NCI-H748 (cell line): ENCODE measurements around the gene KAT8.
"Not testable (repeated sequence)": the region's sequence is repeated elsewhere in the genome, so short reads cannot be mapped to it uniquely, and the experiment has no call there.

Experiments
- DNase-seq: peaks from one replicate; lab custom pipeline; 2025; ENCODE audit not compliant: unreplicated experiment; lab: John Stamatoyannopoulos, UW

KAT8 gene

DNA sequence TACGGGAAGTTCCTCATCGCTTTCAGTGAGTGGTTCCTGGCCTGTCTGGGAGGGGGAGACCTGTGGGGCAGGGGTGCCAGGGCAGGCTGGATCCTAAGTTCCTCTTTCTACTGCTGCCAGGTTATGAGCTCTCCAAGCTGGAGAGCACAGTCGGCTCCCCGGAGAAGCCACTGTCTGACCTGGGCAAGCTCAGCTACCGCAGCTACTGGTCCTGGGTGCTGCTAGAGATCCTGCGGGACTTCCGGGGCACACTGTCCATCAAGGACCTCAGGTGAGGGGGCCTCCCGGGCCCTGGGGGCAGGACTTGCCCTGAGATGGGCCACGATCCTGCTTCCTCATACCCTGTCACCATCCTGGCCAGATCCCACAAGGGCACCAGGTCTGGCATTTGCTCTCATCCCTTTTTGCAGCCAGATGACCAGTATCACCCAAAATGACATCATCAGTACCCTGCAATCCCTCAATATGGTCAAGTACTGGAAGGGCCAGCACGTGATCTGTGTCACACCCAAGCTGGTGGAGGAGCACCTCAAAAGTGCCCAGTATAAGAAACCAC, 12.9 kb downstream of the KAT8 start:
- DNase-seq, result no peak

DNA sequence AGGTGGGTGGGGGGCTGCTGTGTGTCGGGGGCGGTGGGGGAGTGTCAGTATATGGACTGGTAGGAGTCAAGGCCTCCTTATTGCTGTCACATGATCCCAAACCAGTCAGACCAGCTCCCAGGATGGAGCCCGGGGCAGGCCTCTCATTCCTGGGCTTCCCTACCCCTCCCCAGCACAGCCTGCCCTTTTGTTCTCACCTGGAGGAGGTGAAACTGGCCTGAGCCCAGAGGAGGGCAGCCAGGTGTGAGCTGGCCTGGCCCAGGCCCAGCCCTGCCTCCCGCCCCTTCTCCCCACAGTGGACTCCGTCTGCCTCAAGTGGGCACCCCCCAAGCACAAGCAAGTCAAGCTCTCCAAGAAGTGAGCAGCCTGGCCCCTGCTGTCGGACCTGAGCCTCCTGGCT, 13.4 kb downstream of the KAT8 start:
- DNase-seq, result no peak

DNA sequence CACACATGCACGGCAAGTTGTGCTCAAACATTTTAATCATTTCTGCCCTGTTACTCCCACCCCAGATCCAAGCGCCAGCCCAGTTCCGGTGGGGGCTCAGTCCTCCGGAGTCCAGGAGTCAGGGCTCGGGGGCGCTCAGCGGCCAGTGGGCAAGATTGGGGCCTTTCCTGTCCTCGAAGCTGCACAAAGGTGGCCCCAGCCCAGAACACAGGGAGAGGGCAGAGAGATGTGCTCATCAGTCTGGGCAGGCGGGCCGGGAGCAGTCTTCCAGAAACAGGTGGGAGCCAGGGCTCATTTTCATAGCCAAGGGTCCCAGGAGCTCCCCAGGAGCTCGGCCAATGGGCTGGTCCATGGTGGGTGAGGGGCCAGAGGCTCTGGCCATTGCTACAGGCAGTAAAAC, 14.0 kb downstream of the KAT8 start:
- no peak for DNase-seq

DNA sequence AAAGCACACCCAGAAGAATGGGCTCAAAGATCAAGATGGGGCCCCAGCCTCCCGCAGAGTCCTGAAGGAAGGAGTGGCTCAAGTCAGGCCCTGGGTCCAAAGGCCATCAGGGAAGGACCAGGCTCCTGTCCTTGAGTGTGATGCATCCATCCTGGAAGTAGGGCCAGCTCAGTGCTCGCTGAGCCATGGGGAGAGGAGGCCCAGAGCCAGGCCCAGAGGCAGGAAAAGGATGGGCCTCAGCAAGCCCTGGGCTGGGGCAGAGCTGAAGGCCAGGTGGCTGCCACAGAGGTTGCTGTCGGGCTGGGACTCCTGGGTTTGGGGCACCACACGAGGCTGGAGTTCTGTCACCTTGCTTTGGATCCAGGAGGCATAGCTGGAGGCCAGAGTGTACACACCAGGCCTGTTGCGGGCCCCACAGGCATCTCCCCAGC, 14.4 kb downstream of the KAT8 start:
- no peak for DNase-seq

DNA sequence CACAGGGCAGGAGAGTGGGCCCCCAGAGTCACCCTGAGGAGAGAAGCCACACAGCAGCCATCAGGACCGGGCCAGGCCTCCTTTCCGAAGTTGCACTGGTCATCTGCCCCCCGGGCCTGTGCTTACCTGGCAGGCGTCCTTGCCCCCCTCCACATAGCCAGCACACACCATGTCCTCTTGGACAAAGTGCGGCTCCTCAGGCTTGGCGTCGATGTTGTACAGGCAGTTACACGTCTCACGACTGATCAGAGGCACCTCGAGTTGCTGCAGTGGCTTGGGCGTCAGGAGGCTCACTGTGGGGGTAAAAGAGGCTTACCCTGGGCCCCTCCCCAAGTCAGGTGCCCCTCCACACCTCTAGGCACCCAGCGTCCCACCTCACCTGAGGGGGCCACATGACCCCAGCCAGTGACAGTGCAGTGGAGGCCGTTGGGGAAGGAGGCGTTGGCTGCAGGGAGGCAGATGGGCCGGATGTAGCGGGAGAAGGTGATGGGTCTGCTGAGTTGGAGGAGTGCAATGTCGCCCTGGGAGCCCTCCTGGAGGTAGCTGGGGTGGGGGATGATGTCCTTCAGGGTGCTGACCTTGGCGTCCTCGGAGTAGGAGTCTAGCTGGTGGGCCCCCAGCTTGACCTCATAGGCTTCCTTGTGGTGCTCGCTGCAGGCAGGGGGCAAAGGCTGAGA, 15.0 kb downstream of the KAT8 start:
- no peak for DNase-seq

DNA sequence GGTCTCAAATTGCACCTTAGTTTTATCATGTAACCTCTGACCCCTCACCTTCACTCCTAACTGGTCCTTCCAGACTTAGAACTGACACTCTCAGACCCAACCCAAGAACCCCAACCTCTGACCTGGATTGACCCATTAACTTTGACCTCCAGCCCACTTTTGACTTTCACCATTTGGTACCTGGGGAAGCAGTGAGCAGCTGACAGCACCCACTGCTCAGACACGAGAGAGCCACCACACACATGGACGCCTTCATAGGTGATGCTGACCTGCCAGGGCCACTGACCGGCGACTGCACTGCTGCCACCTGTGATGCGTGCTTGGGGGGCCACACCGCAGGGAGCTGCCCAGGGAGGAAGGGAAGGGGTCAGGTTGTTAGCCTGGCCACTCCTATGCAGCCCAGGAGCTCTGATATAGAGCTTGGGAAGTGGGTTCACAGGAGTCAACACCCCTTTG, 15.6 kb downstream of the KAT8 start:
- no peak for DNase-seq

DNA sequence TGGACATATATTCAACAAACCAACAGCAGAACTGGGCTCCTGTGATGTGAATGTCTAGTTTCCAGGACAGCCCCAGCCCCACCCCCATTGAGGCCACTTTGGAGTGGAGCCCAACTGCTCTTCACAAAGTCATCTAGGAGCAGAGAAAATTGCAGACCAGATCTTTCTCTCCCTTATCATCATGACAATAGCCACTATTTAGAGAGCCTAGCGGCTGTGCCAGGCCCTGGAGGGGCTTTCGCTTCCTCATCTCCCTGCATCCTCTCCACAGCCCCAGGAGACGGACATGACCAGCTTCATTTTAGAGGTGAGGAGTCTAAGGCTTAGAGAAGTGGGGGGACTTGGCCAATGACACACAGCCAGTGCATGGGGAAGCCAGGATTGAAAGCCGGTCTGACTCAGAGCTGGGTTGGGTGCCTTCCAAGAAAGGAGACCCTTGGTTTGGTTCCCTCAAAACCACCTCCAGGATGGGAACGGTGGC, 16.7 kb downstream of the KAT8 start:
- no peak for DNase-seq

DNA sequence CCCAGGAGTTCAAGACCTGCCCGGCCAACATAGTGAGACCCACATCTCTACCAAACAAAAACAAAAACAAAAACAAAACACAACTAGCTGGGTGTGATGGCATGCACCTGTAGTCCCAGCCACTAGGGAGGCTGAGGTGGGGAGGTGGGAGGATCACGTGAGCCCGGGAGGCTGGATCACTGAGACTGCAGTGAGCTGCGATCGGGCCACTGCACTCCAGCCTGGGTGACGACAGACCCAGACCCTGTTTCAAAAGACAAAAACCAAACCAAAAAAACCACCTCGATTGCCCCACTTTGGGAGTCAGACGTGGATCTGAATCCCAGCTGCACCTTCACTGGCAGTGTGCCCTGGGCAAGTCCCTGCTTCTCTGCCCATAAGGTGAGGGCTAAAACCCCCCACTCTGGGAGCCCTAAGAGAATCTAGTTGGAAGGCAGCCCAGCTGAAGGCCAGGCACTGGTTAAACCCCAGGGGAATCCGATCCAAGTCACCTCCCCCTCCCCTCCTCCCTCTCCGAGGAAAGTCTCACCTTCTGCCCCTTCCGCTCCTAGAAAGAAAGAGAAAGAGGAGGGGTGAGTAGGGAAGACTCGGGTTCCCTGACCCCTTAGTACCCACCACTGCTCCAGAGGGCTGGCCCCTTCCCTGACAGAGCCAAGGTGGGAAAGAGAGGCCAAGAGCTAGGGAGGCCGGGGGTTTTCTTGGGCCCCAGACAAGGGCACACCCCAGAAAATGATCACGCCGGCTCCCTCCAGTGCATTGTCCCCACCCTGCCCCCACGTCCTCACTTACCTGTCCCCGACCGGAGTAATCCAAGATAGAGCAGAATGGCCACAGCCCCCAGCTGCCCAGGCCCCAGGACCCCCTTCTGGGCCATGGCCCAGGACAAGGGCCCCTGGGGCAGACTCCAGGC, 17.4 kb downstream of the KAT8 start:
- DNase-seq, result no peak

DNA sequence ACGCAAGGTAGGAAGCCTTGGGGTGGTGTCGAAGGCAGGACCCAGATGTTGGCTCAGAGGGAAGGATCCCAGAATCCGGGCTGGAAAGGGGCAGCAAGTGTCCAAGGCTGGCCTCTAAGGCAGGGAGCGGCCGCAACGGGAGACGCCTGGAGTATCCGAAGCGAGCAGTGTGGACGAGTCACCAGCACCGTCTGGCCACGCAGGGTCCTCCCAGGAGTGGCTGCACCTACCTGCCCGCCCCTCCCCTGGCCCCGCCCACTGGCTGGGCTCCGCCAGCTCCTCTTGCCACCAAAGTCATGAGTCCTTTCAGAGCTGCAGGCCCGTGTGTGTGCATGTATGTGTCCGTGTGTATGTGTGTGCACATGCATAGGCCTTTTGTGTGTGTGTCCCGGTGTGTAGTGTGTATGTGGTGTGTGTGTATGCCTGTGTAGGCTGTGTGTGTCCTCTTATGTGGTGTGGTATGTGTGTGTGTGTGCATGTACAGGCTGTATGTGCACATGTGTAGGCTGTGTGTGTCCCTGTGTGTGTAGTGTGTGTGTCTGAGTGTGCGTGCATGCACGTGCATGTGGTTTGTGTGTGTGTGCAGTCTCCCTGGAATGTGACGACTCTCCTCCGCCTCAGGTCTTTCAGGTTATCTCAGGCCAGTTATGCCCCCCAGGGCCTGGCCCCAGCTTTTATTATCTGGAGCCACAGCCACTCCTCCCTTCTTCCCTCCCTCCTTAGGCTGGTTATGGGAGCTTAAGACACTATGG, 18.2 kb downstream of the KAT8 start, which contains the start of gene PRSS8:
Gene PRSS8, minus strand, starts transcription at position 193 of the 752 bp plus-strand sequence. CDS start 229 bp downstream, outside the sequence.
- no peak for DNase-seq

DNA sequence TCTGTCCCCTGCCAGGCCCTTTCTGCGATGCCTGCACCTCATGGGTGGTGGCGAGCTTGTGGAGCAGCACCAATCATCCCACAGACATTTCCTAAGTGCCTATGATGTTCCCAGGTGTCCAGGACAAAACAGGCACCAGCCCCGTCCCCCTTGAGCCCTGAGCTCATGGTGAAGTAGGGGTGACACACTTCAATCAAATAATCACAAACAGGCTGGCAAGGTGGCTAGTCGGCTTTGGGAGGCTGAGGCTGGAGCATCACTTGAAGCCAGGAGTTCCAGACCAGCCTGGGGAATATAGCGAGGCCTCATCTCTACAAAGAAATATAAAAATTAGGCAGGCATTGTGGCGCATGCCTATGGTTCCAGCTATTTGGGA, 18.8 kb downstream of the KAT8 start:
- no peak for DNase-seq

DNA sequence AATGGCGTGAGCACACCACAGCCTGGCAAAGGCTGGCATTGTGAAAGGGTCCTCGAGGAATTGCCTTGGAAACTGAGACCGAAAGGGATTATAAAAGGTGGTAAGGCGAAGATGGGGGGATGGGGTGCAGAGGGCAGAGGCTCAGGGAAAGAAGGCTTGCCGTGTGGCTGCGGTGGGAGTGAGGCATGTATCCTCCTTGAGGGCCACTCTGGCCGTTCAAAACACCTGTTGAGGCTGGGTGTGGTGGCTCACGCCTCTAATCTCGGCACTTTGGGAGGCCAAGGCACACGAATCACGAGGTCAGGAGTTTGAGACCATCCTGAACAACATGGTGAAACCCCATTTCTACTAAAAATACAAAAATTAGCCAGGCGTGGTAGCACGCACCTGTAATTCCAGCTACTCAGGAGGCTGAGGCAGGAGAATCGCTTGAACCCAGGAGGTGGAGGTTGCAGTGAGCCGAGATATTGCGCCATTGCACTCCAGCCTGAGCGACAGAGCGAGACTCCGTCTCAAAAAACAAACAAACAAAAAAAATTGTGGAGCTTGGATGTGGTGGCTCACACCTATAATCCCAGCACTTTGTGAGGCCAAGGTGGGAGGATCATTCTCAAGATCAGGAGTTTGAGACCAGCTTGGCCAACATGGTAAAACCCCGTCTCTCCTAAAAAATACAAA, 19.5 kb downstream of the KAT8 start:
- not testable (repeated sequence) for DNase-seq

DNA sequence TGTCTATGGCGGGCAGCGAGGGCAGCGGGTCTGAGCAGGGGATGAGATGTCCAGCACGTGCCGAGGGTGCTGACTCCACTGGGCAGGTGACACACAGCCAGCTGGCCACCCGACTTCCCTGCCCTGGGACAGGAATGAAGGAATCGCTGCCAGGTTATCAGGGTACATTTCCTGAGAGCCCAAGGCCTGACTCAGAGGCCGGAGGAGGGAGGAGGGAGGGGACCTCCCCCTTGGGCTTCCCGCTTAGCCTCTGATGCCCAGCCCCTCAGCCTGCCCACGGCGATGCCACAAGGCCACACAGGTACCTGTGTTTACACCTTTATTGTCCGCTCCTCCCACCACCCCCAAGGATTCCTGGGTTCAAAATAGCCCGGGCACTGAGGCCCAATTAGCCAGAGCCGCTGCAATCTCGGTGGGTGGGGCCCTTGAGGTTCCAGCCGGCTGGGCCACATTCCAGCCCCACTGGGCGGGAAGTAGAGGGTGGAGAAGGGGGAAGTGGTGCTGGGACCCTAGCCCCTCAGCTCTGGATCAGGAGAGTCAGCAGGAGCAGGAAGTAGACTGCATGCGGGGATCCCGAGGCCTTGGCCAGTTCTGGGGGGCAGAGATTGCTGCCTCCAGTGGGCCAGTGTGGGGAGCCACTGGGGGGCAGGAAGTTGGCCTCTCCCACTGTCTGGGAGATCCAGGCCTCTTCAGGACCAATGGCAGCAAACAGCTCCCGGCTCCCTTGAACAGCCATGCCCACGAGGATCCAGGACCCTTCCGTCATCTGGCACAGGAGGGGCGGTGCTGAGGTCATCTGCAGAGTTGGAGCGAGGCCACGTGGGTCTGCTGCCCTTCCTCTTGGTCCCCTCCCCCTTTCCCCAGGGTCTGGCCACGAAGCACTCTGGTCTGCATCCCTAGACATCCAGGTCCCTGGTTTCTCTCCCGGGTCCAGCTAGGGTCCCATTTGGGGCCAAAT, 21.4 kb downstream of the KAT8 start:
- DNase-seq, result no peak

DNA sequence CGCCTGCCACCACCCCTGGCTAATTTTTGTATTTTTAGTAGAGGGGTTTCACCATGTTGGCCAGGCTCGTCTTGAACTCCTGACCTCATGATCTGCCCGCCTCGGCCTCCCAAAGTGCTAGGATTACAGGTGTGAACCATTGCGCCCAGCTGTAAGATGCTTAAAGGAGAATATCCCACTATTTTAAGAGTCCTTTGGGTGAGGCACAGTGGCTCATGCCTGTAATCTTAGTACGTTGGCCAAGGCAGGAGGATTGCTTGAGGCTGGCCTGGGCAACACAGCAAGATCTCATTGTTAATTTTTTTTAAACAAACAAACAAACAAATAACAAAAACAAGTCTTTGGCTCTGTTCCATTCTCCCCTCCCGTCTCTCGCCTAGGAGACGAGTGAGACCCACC, 23.6 kb downstream of the KAT8 start:
- not testable (repeated sequence) for DNase-seq

DNA sequence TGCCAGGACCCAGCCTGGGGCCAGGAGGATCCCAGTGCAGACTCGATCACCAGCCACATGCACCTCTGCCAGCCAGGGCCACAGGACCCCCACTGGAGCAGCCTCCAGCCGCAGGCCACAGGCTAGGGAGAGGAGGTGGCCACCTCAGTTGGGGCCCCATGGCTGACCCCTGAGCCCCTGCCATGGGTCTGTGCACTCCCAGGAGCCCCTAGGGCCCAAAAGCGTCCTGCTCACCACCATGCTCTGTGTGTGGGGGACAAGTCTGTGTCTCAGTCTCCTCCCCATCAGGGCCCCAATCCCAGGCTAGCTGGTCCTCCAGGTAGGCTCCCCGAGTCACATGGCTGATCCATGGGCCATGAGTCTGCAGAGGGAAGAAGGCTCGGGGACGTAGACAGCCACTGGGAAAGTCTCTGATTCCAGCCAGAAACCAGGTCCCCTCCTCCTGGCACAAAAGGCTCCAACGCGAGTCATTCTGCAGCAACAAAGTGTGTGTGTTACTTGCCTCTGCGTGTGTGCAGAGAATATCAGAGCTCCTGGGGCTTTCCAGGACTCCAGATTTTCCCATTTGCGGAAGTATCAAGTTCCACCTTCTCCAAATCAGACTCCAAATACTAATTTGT, 24.1 kb downstream of the KAT8 start:
- DNase-seq, result no peak

DNA sequence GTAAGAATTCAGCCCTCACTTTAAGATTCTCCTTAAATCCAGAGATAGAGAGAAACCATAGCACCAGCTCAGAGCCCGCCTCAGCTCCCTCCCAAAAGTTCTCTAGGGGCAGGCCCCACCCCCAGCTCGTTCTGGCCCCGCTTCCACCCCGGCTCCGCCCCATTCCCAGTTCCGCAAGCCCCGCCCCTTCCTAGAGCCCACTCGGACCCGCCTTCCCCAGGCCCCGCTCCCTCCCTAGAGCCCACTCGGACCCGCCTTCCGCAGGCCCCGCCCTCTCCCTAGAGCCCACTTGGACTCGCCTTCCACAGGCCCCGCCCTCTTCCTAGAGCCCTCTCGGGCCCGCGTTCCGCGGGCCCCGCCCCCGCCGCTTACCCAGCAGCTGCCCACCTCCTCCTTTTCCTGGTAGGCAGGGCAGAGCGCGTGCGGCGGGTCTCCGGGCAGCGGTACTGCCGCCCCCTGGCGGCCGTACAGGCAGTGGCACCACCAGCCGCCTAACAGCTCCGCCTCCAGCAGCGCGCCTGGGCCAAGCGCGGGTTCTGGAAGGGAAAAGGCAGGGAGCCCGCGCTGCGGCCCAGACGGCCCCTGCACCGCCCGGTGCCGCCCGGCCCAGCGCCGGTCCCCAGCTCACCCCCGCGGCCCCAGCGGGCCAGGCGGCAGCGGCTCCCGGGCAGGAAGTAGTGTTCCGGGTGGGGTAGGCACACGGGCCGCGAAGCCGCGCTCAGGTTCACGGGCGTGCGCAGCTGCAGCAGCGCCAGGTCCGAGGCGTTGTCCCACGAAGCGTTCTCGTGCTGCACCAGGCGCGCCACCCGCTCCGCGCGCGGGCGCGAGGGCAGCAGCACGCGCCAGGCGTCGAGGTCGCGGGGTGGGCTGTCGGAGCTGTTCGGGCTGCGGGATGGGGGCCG, 24.9 kb downstream of the KAT8 start:
- peak; percentile 96 for DNase-seq

DNA sequence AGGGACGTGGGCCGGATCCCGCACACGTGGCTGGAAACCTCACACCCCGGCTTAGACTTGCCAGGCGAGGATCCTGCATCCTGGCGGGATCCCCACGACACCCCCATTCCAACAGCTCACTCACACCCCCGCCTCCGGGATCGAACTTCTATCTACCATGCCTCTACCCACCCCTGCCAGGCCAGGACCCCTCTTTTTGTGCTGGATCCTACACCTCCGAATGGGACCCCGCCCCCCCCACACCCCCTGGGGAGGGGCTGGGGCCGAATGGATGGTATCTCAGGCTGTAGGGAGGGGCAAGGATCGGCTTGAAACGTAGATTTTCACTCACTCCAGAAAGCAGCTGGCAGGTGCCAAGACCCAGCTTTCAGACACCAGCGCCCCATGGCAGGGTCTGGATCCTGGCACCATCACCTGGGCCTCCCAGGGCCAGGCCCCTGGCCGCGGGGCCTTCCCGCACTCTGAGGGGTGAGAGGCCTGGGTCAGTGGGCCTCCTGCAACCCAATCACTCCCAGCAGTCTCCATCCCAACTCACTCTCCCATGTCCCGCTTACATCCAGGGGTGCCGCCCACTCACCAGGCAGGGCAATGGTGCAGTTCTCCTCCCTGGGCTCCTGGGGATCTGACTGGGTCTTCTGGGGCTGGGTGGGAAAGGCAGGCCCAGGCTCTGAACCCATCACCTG, 25.7 kb downstream of the KAT8 start:
- DNase-seq, result no peak

DNA sequence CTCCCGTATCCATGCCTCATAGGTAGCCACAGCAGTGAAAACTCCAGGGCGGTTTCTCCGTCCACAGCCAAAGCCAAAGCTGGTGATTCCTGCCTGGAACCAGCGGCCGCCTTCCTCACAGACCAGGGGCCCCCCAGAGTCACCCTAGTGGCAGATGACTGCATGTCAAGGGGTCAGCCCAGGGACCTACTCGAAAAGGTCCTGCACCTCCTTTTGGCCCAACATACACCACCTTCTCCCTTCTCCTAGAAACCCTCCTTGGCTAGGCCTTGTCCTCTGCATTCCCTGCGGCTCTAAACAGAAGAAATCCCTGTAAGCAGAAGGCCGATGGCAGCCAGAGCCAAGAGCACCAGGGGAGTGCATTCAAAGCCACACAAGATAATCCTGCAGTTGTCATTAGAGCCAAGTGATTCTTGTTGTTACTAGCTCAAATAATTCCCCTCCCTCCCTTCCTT, 26.3 kb downstream of the KAT8 start:
- DNase-seq, result no peak
